Fibroblast of mammary gland (primary cell): ENCODE measurements around the gene AP5M1.
"Not testable (repeated sequence)": the region's sequence is repeated elsewhere in the genome, so short reads cannot be mapped to it uniquely, and the experiment has no call there.

Experiments used
- DNase-seq: peaks from one replicate; pipeline ENCODE4 v3.0.0-alpha.2; 2010; ENCODE audit warnings: low read depth
- H3K4me3 ChIP-seq: 2 replicates; pipeline ENCODE4 v1.5.1; 2011; ENCODE audit warnings: low read depth, mild to moderate bottlenecking, low read length, moderate library complexity; ENCODE audit not compliant: control insufficient read depth
- TF ChIP-seq, protein P1 (sequence below): conservative IDR thresholded peaks from 2 replicates; pipeline ENCODE4 v1.5.1; 2011; ENCODE audit warnings: low read depth, low read length, inconsistent platforms; ENCODE audit not compliant: control insufficient read depth, insufficient read depth

AP5M1 gene

DNA sequence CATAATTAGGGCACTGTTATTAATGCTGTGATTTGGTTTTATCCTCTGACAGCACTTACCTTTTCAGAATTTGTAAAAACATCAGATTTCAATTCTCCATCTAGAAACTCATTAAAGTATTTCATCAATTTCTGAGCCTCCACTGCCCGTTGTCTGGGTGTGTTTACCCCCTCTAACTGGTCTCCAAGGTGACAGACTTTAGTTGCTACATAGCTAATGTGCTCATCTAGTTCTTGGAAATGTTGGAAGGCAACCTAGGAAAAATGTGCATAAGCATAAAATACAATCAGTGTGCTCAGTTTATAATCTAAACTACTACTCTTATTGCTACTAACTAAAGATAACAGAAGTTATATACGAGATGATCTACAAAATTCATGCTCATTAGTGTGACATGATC, 24.7 kb upstream of the AP5M1 start:
- H3K4me3 ChIP-seq = no peak overlapping the region
- TF ChIP-seq, protein P1, sequence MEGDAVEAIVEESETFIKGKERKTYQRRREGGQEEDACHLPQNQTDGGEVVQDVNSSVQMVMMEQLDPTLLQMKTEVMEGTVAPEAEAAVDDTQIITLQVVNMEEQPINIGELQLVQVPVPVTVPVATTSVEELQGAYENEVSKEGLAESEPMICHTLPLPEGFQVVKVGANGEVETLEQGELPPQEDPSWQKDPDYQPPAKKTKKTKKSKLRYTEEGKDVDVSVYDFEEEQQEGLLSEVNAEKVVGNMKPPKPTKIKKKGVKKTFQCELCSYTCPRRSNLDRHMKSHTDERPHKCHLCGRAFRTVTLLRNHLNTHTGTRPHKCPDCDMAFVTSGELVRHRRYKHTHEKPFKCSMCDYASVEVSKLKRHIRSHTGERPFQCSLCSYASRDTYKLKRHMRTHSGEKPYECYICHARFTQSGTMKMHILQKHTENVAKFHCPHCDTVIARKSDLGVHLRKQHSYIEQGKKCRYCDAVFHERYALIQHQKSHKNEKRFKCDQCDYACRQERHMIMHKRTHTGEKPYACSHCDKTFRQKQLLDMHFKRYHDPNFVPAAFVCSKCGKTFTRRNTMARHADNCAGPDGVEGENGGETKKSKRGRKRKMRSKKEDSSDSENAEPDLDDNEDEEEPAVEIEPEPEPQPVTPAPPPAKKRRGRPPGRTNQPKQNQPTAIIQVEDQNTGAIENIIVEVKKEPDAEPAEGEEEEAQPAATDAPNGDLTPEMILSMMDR = no peak
- peak; percentile 17 for DNase-seq

DNA sequence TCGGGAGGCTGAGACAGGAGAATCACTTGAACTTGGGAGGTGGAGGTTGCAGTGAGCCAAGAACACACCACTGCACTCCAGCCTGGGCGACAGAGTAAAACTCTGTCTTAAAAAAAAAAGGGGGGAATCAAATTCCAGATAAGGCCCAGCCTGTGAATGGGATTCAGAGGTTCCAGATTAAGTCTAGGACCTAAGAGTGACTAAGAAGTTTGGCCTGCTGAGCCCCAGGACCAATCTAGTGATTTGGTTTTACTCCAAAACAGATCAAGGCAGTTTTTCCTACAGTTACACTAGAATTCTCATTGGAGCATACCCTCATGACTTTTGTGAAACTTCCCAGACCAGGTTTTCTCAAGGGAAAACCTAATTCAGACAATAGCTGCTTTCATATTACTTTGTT, 22.8 kb upstream of the AP5M1 start:
- TF ChIP-seq, protein P1 = no peak
- DNase-seq = peak; percentile 1

GRCh38 chr14:57246933-57247657, 21.7 kb upstream of the AP5M1 start:
- no peak overlapping the region for H3K4me3 ChIP-seq
- no peak for DNase-seq
- TF ChIP-seq, protein P1 = no peak

More for the DNA sequence above, 22.8 kb upstream of the AP5M1 start:
- no peak overlapping the region for H3K4me3 ChIP-seq

- no peak for DNase-seq
- no peak overlapping the region for H3K4me3 ChIP-seq
- TF ChIP-seq, protein P1 = no peak
These were observed 13.9 kb upstream of the AP5M1 start for GRCh38 chr14:57254884-57255283.

DNA sequence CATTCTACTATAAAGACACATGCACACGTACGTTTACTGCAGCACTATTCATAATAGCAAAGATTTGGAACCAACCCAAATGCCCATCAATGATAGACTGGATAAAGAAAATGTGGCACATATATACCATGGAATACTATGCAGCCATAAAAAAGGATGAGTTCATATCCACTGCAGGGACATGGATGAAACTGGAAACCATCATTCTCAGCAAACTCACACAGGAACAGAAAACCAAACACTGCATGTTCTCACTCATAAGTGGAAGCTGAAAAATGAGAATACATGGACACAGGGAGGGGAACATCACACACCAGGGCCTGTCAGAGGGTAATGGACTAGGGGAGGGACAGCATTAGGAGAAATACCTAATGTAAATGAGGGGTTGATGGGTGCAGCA, 10.6 kb upstream of the AP5M1 start:
- DNase-seq, H3K4me3 ChIP-seq: not testable (repeated sequence)

GRCh38 chr14:57259672-57260071, 9.1 kb upstream of the AP5M1 start:
- TF ChIP-seq, protein P1 = no peak
- no peak for DNase-seq
- H3K4me3 ChIP-seq = no peak overlapping the region

DNA sequence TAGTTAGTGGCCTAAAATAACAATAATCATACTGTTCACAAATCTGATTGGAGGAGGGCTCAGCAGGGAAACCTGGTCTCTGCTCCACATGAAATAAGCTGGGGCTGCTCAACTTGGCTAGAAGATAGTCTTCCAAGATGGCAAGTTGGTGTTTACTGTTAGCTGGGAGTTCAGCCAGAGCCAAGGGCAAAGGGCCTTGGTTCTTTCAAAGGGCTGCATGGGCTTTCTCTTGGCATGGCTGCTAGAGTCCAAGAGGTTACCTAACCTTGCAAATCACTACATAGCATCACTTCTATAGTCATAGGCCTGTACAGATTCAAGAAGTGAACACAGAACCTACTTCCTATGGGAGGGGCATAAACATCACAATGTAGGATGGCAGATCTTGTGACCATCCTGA, 7.2 kb upstream of the AP5M1 start:
- TF ChIP-seq, protein P1 = no peak
- H3K4me3 ChIP-seq = no peak overlapping the region
- no peak for DNase-seq
